GM19240 (cell line): ENCODE measurements around the gene CALCOCO1.
A peak's percentile ranks its signal among the peaks of the same experiment; 100 is the strongest.
"Not testable (repeated sequence)": the region's sequence is repeated elsewhere in the genome, so short reads cannot be mapped to it uniquely, and the experiment has no call there.

ENCODE experiments used
- DNase-seq: peaks from one replicate; pipeline ENCODE4 v3.0.0; 2011; ENCODE audit warnings: low spot score; ENCODE audit not compliant: insufficient read length

Gene CALCOCO1

GRCh38 chr12:53727310-53728041 lies at the start of gene CALCOCO1:
TSS of gene CALCOCO1 (minus strand) at chr12:53727452. CDS start at chr12:53725242, 2,210 bp downstream.
- DNase-seq, result peak; percentile 99

- no peak for DNase-seq
Measured at GRCh38 chr12:53776872-53777271, 49.6 kb upstream of the CALCOCO1 start.

DNA sequence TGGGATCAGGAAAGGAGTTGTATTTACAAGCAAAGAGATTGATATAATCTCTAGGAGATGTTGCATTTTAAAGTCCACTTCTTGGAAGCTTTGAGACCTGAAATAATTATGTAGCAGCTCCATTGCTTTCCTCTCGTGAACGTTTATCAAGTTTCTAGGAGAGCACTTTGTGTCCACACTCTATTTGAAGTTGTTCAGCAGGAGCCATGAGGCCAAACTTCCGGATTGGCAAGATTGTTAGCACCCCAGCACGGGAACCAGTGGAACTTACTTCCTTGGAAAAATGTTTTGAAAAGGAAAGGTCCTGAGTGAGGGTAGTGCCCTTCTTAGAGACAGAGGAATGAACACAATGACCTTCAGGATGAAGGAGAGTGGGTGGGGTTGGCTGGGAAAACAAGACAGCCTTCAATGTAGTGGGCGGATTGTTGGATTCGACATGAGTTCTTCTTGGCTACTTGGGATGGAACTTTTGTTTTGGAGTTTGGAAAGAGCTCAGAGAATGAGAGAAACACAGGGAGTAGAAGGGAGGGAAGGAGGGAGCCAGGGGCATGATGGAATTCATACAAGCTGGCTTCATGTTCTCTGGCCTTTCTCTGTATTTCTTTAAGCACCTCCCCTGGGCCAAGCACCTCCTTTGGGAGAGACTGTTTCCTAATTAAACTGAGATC lies 48.4 kb upstream of the CALCOCO1 start:
- no peak for DNase-seq

DNA sequence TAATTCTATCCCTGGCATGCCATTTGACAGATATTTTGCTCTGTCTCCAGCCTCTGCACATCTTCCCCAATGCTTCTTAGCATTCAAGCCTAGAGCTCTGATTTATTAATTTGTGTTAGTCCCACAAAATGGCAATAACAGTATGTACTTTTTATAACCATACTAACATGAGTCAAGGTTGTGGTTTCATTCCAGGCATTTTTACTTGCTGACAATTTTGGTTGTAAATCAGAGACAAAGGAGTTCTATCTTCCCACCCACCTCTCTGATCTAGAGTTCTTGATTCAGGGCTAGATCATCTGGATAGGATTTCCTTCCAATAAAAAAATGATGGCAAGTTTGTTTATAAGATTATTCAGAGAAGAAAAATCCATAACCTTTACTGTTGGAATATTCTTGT lies 43.0 kb upstream of the CALCOCO1 start:
- no peak for DNase-seq

GRCh38 chr12:53768976-53769375 lies 41.7 kb upstream of the CALCOCO1 start:
- no peak for DNase-seq

DNA sequence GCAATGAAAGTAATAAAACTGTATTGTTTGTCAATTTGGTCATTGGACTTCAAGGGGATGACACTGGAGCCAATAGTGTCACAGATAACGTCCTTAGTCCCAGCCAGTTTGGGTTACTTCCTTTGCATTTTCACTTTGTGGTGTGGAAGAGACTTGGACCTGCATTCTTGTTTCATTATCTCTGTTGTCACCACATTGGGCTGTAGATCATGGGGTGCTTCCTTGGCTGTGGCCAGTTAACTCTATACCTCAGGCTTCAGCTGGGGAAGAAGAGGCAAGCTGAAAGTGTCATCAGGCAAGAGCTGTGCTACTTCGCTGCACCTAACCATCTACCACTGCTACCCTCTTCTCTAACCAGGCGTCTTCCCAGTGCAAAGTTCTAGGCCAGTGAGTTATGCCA lies 39.6 kb upstream of the CALCOCO1 start:
- no peak for DNase-seq

- no peak for DNase-seq
Measured at GRCh38 chr12:53765891-53766290, 38.6 kb upstream of the CALCOCO1 start.

GRCh38 chr12:53764615-53765014 lies 37.4 kb upstream of the CALCOCO1 start:
- DNase-seq, result no peak

- not testable (repeated sequence) for DNase-seq
Measured at GRCh38 chr12:53762793-53763192, 35.5 kb upstream of the CALCOCO1 start.

- DNase-seq, result no peak
Measured at GRCh38 chr12:53761306-53761705, 34.1 kb upstream of the CALCOCO1 start.

GRCh38 chr12:53759261-53759660 lies 32.0 kb upstream of the CALCOCO1 start:
- no peak for DNase-seq

DNA sequence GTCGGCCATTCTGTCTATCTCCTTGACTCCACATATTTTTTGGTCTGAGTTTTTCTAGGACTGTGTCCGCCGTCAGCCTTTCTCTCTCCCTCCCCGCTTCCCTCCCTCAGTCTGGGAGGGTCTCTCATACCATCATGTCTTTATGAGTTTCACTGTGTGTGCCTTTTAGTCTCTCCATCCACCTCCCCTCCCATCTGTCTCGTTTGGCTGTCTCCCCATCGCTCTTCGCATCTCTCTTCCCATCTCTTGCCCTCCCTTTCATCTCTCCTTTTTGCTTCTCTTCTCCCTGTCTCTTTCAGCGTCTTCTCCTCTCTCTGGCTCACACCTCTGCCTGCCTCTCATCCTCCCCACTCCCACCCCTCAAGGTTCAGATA lies 31.5 kb upstream of the CALCOCO1 start:
- no peak for DNase-seq

GRCh38 chr12:53758081-53758729 lies 31.0 kb upstream of the CALCOCO1 start:
- DNase-seq, result no peak

DNA sequence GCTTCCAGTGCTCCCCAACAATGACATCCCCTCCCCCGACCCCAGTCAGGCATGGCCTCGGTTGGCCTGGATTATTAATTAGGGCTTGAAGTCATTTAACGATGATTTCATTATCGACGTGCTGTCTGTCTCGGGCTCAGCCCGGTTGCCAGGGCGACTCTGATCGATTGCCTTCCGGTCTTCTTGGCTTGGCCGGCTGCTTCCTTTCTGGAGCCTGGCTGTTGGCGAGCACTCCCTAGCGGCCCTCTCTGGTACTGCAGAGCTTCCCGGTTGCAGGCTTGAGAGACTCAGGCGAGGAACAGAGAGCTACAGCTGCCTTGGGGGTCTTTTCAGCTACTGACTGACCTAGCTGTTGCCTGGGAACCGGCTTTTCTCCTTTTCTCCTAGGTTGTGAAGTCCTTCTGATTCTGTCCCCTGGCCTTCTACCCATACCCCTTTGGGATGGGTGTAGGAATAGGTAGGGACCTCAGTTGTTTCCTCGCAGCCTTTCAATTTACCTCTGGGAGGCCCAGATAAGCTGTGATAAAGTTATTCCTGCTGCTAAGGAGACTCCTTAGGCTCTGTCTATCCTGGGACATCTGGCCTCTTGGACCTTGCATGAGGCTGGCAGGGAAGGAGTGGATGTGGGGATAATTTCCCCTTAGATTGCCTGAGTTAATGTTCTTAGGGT lies 30.0 kb upstream of the CALCOCO1 start:
- peak; percentile 89 for DNase-seq

DNA sequence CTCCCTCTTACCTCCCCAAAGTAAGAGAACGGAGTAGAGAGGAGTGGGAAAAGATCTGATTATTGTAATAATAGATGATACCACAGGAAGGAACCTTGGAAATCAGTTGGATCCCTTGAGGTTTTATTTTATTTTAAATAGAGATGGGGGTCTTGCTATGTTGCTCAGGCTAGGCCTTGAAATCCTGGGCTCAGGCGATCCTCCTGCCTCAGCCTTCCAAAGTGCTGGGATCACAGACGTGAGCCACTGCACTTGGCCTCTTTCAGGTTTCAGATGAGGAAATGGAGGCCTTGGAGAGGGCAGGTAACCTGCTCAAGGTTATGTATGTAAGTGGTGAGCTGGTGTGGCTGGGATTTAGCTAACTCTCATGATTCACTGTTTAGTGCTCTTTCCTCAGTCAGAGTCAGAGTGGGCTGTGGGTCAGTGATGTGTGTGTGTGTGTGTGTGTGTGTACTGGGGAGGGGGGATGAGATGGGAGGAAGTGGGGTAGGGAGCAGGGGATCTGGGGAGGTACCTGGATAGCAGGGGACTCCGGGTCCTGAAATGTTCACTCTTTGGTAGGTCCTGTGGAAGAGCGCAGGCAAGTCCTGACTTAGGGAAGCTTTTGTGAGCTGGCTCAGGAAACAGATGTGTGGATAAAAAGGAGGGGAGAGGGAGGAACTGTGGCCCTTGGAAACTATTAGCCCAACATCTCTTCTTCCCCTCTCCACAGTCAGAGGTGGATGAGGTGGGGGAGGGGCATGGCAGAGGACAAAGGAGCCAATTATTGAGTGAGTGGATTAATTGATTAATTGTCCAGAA lies 29.2 kb upstream of the CALCOCO1 start:
- no peak for DNase-seq

DNA sequence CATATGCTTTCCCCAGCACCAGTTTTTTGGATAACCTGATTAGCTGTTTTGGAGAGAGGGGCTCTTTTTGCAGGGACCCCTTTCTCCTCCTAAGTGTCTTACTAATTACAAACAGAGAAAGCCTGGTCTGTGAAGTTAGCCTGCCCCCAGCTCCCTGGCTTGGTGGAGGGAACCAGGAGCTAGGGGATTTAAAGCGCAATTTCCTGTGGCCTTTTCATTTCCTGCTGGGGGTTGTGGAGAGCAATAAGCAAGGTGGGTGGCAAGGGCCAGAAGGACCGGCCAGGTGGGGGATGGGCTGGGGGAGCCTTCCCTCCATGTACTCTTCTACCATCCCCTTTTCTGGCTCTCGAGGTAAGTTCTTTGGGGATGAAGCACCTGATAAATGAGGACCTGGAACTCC lies 28.6 kb upstream of the CALCOCO1 start:
- DNase-seq, result no peak

DNA sequence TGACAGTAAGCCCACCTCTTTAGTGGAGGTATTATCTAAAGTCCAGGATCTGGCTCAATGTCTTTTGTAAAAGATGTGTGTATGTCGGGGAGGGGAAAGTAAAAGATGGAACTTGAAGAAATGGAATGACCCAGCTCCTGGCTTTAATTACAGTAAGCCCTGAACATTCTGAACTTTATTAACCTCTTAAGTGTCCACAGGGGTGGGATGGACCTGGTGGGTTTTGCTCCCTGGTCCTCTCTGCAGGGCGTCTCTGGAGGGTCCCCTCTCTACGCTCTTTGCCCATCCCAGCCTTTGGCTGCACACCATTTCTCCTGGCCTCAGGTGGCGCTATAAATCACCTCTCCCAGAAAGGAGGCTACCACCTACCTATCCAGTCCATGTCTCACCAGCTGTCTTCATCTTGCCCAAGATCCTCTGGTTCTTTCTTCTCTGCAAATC lies 28.2 kb upstream of the CALCOCO1 start:
- no peak for DNase-seq

DNA sequence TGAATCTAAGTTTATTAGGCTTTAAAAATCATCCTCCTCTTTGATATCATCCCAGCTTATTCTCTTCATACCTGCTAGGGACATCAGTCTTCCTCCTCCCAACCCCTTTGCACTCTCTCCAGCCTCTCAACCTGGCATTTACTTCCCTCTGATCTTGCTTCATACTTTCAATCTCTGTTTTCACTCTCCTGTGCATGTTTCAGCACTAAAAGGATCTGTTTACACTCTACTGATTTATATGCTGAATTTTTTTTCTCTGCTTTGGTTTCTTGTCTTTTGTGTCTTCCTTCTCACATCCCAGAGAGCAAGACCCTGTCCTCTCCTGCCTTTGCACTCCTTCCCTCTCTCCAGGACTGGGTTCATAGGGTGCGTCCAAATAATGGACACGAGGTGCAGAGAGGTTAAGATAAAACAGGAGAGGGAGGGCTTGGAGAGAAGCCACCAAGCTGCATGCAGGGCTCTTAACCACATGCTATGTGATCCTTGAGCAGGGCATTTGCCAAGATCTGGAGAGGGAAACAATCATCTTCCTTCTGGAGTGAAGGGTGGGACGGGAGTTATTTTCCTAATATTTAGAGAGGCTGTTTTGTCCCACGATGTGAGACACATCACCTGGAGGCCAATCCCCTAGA lies 27.5 kb upstream of the CALCOCO1 start:
- no peak for DNase-seq

DNA sequence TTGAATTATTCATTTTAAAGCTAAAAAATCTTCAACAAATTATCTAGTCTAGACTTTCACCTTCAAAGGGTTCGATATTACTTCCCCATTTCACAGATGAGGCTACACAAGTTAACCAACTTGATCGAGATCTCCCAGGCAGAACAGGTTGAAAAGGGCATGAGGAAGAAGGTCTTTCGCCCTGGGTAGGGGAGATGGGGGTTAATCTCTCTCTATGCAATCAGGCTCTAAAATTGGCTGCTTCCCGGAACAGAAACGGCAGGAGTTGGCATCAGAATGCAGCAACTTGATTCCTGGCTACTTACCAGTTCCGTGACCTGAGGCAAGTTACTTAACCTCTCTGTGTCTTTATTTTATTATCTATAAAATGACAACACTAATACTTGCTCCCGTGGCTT lies 26.9 kb upstream of the CALCOCO1 start:
- no peak for DNase-seq

DNA sequence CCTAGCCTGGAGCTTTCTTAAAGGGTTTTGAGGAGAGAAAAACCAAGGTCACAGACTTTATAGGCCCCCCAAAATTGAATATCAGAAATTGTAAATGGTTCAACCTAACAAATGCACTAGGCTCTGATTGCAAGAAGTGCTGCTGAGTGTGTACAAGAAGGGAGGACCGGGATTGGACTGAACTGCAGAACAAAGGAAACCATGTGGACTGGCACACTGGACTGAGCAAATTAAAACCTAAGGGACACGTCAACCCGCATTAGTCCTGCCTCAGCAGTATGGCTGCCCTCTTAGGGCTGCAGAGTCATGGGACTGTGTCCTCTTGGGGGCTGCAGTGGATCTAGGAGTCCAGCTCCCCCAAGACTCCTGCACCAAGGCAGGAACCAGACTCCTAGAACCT lies 25.4 kb upstream of the CALCOCO1 start:
- DNase-seq, result no peak

GRCh38 chr12:53752192-53752601 lies 24.9 kb upstream of the CALCOCO1 start:
- no peak for DNase-seq
